Middle frontal gyrus (tissue), 1 donor: ENCODE results near the gene HMCN2.

ENCODE experiments used
- DNase-seq: peaks from one replicate; pipeline ENCODE4 v3.0.0-alpha.2; 2015; ENCODE audit warnings: low spot score; ENCODE audit errors: extremely low spot score

HMCN2 gene

DNA sequence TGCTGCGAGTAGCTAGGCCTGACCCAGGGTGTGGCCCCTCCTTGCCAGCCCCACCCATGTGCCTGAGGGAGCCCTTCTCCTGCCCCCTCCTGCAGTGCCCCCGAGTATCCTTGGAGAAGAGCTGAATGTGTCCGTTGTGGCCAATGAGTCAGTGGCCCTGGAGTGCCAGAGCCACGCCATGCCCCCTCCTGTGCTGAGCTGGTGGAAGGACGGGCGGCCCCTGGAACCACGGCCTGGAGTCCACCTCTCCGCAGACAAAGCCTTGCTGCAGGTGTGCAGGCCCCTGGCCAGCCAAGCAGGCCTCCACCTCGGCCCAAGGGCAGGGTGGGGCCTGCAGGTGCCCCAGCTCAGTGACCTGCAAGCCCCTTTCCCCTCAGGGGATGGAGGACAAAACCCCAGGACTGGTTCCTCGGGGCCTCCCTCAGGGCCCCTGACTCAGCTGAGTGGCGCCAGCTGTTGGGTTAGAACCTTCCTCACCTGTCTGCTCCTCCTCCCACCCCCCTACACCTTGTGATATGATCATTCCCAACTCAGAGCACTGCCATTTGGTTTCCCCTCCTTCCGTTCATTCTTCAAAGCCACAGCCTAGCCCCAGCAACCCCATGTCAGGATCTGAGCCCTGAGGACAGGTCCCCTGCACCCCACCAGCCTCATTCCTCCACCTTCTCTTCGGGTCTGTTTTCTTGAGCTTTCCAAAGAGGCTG, 99.2 kb downstream of the HMCN2 start:
- no peak for DNase-seq

DNA sequence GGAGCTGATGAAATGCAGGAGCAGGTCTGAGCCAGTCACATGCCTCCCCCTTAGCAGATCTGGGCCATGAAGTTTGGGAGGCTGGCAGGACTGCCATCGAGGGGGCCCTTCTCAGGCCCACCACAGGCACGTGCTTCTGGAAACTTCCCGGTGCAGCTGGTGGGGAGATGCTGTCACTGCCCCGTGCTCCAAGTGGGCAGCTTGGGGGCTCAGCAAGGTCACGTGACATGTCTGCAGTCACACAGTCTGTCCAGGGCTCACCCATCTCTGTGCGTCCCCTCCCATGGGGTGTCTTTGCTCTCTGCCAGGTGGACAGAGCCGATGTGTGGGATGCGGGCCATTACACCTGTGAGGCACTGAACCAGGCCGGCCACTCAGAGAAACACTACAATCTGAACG, 99.8 kb downstream of the HMCN2 start:
- no peak for DNase-seq

DNA sequence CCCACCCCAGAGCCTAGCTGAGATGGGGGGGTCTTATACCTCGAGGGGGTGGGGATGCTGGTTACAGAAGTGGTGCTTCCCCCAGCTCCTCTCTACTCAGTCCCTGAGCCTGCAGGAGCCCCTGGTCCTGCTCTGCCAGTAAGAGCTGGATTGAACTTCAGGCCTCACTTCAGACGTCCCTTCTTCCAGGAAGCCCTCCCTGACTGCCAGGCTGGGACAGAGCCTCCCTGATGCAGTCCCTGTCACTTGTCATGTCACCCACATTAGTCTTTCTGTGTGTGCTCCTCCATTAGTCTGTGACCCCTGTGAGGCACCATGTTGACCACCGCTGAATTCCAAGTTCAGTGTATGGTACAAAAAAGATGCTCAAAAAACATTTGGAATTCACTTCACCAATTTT, 100.5 kb downstream of the HMCN2 start:
- DNase-seq = no peak

DNA sequence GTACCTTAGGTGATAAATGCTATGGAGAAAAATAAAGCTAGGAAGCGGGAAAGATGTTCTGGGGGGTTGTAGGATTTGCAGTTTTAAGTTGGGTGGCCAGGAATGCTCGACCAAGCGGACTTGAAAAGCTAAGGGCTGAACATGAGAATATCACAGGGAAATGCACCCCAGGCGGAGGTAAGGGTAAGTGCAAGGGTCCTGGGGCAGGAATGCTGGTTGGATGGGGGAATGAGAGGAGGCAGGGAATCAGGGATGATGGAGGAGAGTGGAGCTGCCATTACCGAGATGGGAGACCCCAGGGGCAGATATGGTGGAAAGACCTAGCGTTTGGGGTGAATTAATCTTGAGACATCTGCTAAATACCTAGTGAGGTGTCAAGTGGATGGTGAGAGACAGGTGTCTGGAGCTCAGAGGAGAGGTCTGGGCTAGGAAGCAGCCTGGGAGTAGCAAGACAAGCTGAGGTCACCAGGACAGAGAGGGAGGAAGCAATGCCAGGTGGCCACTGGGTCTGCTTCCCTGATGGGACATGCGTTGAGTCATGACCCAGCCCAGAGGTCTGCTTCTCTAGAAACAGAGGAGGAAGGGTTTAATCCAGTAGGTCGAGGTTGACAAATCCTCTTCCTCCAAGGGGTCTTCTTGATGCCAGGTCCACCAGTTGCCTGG, 101.5 kb downstream of the HMCN2 start:
- DNase-seq = no peak

DNA sequence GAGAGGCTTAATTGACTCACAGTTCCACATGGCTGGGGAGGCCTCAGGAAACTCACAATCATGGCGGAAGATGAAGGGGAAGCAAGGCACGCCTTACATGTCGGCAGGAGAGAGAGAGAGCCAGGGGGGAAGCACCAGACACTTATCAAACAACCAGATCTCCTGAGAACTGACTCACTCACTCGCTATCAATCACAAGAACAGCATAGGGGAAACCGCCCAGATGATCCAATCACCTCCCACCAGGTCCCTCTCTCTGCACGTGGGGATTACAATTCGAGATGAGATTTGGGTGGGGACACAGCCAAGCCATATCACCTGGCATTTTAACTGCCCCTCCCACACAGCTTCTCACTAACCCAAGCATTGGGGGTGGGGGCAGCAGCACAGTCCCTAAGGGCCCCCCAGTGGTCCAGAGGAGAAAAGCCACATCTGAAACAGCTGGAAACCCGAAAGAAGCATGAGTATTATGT, 103.1 kb downstream of the HMCN2 start:
- DNase-seq = no peak

DNA sequence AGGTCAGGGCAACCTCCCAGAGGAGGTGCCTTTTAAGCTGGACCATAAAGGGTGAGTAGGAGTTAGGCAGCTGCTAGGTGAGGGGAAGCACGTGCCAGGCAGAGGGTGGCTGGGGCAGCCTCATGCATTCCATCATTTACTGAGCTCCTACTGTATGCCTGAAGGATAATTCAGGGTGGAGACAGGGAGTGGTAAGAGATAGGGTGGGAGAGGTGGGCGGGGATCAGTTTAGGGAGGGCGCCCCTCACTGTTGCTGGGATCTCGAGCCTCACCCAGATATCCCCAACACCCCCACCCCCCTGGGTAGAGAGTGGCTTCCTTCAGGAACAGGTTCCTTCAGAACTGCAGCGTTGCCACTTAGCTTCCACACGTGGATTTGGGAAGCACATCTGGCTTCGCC, 104.7 kb downstream of the HMCN2 start:
- DNase-seq = no peak

DNA sequence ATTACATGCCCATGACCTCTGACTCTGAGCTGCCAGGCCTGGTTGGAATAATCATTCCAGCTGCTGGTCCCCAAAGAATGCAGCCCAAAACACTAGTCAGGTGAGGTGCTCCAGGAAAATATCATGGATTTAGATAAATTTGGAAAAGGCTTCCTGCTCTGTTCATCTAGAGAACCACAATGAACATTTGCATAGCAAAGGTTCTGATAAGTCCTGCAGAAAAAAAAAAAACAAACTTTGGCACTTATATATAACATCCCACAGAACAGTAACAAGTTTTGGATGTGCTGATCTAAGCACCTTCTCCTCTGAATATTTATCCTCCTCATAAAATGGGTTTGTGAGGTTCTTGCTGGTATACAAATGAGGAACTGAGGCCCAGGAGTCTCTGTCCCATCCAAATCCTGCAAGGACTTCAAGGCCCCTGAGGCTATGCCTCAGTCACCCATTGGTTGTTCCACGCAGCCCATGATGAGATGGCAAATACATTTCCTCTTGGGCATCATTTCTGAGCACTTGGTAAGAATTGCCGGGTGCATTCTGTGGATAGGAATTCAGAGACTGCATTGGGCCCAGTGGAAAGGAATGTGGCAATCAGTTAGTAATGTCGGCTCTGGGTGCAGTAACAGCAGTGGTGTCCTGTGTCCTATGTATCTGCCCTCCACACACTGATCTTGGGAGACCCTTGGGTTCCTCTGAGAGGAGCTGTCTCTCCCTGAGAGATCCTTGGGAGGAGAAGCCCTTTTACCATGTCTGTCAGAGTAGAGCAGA, 105.8 kb downstream of the HMCN2 start:
- no peak for DNase-seq

DNA sequence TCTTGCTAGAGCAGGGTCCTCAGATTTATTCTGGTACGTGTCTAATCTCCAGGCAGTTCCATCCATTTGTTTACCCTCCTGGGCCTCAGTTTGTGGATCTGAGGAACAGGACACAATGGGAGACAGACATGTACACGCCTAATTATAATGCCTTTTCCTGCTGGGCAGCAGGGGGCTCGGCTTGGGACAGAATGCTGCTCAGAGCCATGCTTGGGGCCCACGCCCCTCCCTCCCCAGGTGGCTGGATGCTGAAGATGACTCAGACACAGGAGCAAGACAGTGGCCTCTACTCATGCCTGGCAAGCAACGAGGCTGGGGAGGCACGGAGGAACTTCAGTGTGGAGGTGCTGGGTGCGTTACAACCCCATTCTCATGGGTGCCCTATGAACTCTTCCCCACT, 106.5 kb downstream of the HMCN2 start:
- DNase-seq = no peak

DNA sequence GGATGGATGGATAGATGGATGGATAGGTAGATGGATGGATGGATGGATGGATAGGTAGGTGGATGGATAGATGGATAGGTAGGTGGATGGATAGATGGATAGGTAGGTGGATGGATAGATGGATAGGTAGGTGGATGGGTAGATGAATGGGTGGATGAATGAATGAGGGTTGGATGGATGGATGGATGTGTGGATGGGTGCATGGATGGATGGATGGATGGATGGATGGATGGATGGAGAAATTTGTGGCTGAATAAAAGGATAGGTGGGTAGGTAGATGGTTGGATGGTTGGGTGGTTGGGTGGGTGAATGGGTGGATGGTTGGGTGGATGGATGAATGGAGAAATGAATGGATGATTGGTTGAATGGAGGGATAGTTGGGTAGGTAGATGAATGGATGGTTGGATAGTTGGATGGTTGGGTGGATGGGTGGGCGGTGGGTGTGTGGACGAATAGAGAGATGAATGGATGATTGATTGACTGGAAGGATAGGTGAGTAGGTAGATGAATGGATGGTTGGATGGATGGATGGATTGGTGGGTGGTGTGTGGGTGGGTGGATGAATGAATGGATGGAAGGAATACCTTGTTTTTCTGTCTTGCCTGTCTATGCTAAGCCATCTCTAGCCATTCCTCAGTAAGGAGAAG, 108.2 kb downstream of the HMCN2 start:
- DNase-seq = no peak

DNA sequence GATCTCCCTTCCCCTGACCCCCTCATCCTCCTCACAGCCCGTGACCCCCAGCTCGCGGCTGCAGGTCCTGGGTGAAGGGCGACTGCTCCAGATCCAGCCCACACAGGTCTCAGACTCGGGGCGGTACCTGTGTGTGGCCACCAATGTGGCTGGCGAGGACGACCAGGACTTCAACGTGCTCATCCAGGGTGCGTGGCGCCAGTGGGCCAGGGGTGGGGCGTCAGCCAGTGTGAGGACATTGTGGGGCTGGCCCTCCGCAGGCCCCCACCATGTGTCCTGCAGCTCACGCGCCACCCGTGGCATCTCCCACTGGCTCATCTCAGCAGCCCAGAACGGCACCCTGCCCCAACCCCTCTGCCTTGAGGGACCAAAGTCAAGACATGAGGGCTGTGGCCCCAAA, 112.1 kb downstream of the HMCN2 start:
- no peak for DNase-seq

DNA sequence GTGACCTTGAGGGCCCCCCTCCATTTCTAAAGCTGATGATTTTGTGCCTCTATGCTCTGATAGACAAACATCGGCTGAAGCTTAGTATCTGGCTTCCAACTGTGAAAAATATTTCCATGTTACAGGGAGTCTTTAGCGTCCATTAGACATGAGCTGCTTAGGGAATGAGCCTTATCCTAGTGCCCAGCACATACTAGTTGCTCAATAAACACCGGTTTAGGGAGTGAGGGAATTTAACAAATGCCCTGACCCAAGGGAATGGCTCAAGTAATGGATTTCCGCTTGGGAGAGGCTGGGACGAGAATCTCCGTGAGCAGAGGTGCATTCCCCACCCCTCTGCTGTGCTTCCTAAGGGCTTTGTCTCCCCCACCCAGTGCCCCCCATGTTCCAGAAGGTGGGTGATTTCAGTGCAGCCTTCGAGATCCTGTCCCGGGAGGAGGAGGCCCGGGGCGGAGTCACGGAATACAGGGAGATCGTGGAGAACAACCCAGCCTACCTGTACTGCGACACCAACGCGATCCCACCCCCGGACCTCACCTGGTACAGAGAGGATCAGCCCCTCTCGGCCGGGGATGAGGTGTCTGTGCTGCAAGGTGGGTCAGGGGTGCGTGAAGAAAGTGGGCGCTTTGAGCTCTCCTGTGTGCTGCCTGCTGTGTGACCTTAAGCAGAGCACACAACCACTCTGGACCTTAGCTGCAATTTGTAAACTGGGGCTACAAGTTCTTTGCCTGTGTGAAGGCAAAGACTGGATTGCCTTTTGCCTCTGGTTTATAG, 113.5 kb downstream of the HMCN2 start:
- no peak for DNase-seq

DNA sequence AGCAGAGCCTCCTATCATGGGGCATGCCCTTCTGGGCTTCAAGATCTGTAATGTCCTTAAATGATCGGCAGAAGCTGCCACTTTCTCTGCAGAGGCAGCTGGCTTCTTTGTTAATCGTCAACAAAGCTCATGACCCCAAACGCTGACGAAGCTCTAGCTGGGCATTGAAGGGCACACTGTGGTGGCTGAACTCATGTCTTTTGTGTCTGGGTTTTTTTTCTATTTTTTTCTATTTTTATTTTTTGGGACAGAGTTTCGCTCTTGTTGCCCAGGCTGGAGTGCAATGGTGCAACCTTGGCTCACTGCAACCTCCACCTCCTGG, 114.0 kb downstream of the HMCN2 start:
- no peak for DNase-seq

DNA sequence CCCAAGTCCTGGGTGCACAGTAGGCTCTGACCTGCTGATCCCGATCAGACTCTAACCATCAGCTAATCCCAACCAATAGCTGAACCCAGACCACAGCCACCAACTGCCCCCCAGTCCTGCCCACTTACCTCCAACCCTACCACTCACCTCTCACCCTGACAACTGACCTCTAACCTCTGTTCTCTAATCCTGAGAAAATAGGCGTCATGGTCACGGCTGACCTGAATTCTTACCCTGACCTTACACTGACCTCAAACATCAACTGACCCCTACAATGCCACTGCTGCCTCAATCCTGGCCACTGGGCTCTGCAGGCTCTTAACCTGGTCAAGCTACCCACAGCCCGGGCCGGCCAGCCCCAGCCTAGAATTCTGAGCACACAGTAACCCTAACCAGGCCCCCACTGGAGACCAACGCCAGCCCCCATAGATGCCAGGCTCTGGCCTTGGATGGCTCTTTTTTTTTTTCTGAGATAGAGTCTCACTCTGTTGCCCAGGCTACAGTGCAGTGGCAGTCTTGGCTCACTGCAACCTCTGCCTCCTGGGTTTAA, 115.4 kb downstream of the HMCN2 start:
- DNase-seq = no peak

DNA sequence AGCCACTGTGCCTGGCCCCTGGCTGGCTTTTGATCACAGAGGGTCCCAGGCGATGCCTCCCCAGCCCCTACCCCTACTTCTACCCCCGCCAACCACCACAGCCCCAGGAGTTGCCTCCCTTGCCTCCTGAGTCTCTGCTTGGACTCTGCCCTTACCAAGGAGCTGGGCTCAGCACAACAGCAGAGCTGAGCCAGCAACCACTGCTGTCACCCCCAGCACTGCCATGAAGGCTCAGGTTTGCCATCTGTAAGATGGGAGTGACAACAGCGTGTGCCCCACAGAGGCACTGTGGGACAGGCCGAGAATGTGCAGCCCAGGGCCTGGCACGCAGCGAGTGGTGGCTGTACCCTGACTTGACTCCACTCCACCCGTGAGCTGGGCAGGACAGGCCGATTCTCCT, 116.1 kb downstream of the HMCN2 start:
- no peak for DNase-seq

DNA sequence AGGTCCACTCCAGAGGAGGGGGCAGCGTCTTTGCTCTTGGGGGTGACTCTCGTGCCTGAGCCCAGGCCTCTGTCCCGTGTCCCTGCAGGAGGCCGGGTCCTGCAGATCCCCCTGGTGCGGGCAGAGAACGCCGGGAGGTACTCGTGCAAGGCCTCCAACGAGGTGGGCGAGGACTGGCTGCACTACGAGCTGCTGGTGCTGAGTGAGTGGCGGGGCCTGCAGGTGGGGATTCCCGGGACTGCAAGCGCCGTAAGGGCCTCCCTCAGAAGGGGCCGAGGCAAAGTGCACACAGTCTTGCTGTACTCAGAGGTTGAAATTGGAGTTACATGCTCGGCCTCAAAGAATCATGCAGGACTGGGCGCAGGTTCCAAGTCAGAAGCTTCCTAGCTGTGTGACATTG, 116.5 kb downstream of the HMCN2 start:
- DNase-seq = no peak

DNA sequence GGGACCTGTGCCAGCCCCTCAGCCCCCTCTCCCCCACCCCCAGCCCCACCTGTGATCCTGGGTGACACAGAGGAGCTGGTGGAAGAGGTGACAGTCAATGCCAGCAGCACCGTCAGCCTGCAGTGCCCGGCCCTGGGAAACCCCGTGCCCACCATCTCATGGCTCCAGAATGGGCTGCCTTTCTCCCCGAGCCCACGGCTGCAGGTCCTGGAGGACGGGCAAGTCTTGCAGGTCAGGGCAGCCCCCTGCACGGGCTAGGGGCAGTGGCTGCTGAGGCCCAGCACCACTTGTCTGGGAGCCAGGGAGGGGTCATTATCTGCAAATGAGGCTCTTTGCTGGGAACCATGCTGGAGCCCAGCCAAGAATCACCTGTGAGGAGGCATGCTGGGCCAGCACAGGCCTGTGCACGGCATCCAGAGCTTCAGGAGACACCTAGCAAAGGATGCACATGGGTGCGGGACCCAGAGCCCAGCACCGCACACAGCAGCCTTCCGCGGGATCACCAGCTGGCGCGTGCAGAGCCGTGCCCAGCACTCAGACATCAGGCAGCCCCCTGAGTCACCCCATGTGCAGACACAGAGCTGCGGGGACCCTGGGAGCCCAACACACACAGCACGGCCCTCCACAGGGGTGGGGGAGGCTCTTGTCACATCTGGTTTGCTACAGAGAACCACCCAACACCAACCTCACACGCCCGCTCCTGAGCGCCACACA, 117.2 kb downstream of the HMCN2 start:
- DNase-seq = no peak

DNA sequence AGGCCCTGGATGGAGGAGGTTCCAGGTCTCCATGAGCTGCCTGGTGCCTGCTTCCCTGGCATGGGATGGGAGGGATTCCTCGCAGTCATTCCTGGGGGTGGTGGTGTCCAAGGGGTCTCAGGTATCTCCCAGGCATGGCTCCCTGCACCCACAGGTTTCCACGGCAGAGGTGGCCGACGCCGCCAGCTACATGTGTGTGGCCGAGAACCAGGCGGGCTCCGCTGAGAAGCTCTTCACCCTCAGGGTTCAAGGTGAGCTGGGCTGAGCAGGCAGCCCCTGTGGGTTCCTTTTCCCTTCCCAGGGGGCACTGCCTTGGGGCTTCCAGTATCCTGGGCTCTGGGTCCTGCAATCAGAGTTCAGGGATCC, 117.8 kb downstream of the HMCN2 start:
- DNase-seq = no peak

DNA sequence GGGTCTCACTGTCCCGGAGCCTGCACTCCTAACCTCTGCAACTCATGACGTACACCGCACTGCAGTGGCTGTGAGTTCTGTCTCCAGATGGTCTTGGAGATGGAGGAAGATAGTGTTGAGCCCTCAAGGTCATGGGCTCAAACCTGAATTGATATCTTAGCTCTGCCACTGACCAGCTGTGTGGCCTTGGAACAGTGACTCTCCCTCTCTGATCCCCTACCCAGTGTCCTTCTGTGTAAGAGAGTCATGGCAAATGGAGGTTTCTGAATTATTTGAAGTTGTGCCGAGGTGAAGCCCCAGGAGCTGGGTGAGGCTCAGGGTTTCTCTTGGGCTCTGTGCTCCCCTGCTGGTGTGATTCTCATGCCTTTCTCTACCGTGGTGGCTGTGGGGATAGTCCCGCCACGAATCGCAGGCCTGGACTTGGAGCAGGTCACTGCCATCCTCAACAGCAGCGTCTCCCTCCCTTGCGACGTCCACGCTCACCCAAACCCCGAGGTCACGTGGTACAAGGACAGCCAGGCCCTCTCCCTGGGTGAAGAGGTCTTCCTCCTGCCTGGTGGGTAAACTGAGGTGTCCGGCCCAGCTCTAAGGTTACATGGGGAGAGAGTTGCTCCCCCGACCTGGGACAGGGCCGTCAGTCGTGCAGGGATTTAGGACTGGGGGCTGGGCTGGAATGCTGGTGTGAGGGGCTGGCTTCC, 118.6 kb downstream of the HMCN2 start:
- no peak for DNase-seq

DNA sequence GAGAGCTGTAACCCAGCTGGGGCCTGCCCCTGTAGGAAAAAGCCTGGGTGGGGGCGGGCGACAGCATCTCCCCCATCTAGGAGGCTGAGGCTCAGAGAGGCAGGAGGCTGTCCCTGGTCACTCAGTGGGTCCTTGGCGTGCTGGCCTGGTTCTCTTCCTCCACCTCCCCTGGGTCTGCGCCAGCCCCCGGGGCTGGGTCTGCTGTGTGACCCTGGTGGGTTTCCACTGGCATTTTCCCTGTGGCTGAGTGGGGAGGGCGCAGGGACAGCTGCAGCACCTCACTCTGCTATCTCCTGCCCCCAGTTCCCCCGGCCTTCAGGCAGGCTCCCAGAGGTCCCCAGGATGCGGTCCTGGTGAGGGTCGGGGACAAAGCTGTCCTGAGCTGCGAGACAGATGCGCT, 119.7 kb downstream of the HMCN2 start:
- DNase-seq = no peak

DNA sequence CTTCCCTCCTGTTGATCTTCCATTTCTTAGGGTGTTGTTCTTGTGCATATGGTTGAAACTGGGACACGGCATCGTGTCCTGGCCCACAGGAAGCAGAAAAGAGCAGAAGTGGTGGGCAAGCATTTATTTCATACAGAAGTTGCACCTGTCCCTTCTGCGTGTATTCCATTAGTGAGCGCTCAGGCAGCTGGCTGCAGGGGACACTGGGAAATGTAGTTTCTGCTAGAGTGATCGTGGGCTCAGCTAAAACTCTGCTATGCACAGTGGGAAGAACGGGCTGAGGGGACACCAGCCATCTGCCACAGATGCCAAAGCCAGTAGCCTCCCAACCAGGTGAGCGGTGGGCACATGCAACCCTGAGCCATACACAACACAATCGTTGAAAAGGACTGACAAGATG, 121.8 kb downstream of the HMCN2 start:
- DNase-seq = no peak
